ENCODE measurements around the gene PEX1.
"Not testable (repeated sequence)": the region's sequence is repeated elsewhere in the genome, so short reads cannot be mapped to it uniquely, and the experiment has no call there.

PEX1 gene

DNA sequence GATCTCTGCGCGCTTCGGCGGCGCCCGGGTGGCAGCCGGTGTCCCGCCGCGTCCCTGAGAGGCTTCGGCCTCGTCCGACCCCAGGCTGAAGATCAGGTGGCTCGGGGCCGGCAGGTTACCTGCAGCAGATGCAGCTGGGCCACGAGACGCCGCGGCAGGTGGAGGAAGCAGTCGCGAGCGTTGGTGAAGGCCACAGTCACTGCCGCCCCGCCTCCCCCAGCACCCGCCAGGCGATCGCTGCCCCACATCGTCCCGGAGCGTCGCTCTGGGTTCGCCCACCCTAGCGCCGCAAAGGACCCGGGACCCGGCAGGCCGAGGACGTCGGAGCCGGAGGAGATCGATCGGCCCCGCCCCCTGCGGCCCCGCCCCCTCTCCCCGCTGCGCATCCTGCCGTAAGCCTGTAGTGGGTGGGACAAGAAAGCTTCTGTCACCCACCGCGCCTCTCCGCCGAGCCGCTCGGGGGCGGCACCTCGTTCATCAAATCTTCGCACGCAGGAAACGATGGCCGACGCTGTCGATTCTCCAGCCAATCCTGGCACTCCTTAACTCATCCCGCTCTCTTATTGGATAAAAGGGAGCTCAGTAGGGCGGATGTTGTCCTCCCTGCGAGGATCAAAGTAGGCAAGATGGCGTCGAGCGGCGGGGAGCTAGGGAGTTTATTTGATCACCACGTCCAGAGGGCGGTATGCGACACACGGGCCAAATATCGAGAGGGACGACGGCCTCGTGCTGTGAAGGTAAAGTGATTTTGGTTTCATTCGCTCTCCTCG, at the start of gene PEX1, which contains the start of gene RBM48:
PEX1 (minus strand) TSS at position 333 of the 770 bp plus-strand sequence; CDS start at position 248, 85 bp downstream.
RBM48 (plus strand) TSS at position 608 of the 770 bp plus-strand sequence; CDS start at position 627, 19 bp downstream.
- DNase-seq (ENCODE audit: low read depth in 2 of 2, low spot score in 1 of 2) = peak; percentile 83 to 94

GRCh38 chr7:92576296-92576695, 48.0 kb upstream of the PEX1 start:
- no peak for DNase-seq (ENCODE audit: low read depth in 2 of 2, low spot score in 1 of 2)

- no peak for DNase-seq (ENCODE audit: low read depth in 2 of 2, low spot score in 1 of 2)
Measured at GRCh38 chr7:92569137-92569536, 40.8 kb upstream of the PEX1 start.

GRCh38 chr7:92567460-92567859, 39.1 kb upstream of the PEX1 start:
- DNase-seq (ENCODE audit: low read depth in 2 of 2, low spot score in 1 of 2) = no peak

- no peak for DNase-seq (ENCODE audit: low read depth in 2 of 2, low spot score in 1 of 2)
Measured at GRCh38 chr7:92563345-92563744, 35.0 kb upstream of the PEX1 start.

- DNase-seq (ENCODE audit: low read depth in 2 of 2, low spot score in 1 of 2) = no peak
Measured at GRCh38 chr7:92560602-92561001, 32.3 kb upstream of the PEX1 start.

DNA sequence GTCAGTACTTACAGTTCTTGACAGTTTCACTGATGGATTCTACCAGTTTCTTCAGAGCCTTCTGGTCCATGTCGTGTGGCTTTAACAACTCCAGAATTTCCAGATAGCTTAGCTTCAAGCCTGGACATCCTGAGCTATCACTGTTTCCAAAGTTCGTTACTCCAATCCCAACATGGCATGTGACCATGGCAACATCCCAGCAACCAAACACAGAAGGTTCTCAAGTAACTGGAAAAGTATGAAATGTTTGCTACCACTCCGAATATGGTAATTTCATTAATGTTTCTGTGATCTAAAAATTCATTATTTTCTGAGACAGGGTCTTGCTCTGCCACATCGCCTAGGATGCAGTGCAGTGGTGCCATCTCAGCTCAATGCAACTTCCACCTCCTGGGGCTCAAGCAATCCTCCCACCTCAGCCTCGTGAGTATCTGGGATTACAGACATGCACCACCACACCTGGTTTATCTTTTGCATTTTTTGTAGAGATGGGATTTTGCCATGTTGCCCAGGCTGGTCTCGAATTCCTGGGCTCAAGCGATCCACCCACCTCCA, 29.6 kb upstream of the PEX1 start:
- DNase-seq (ENCODE audit: low read depth in 2 of 2, low spot score in 1 of 2) = no peak

GRCh38 chr7:92557249-92557648, 28.9 kb upstream of the PEX1 start:
- no peak for DNase-seq (ENCODE audit: low read depth in 2 of 2, low spot score in 1 of 2)

DNA sequence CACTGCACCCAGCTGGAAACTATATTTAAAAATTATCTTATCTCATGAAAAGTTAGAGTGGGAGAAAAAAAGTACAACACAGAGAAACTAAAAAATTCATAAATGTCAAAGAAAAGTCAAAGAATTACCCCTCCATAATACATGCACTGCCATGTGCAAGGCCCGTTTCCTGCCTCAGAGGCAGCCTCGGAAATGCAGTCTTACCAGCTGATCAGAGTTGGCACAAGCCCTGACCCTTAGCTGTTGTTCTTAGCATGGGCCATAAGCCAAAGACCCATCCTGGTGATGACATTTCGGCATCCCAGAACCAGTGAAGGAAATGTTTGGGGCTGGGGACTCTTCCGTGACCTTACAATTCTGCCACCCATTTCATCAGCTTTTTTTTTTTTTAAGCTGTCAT, 21.9 kb upstream of the PEX1 start:
- no peak for DNase-seq (ENCODE audit: low read depth in 2 of 2, low spot score in 1 of 2)

GRCh38 chr7:92547579-92547978, 19.3 kb upstream of the PEX1 start:
- DNase-seq (ENCODE audit: low read depth in 2 of 2, low spot score in 1 of 2) = no peak

DNA sequence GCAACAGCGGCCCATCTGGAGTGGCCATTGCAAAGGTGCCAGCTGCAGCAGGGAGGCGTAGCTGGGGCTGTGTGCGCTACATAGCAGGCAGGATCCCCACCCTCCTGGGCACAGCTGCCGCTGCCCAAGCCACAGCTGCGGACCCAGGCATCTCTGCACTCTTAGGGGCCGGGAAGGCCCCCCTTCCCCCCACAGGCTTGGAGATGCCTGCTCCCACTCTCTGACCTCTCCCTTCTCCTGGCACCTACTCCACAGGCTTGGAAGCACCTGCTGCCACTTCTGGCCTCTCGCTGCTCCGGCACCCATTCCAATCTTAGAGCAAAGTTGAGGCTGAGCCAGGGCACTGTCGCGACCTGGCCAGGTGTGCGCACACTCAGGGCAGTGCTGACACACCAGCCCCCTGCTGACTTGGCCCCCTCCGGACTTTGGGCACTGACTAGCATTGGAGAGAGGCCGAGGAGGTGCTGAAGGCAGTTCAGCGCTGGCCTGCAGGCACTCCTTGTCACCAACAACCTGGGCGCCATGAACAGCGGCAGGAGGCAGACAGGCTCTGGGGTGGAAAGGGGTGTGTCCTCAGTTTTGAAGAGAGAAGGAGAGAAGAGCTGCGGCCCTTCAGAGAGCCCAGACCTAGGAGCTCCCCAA, 18.7 kb upstream of the PEX1 start:
- no peak for DNase-seq (ENCODE audit: low read depth in 2 of 2, low spot score in 1 of 2)

- DNase-seq (ENCODE audit: low read depth in 2 of 2, low spot score in 1 of 2) = not testable (repeated sequence)
Measured at GRCh38 chr7:92545116-92545515, 16.8 kb upstream of the PEX1 start.

DNA sequence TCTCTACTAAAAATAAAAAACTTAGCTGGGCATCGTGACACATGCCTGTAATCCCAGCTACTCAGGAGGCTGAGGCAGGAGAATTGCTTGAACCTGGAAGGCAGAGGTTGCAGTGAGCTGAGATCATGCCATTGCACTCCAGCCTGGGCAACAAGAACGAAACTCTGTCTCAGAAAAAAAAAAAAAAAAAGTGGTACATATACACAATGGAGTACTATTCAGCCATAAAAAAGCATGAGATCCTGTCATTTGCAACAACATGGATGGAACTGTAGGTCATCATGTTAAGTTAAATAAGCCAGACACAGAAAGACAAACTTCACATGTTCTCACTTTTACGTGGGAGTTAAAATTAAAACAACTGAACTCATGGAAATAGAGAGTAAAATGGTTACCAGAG, 15.2 kb upstream of the PEX1 start:
- DNase-seq (ENCODE audit: low read depth in 2 of 2, low spot score in 1 of 2) = not testable (repeated sequence)

- no peak for DNase-seq (ENCODE audit: low read depth in 2 of 2, low spot score in 1 of 2)
Measured at GRCh38 chr7:92534572-92534971, 6.3 kb upstream of the PEX1 start.

DNA sequence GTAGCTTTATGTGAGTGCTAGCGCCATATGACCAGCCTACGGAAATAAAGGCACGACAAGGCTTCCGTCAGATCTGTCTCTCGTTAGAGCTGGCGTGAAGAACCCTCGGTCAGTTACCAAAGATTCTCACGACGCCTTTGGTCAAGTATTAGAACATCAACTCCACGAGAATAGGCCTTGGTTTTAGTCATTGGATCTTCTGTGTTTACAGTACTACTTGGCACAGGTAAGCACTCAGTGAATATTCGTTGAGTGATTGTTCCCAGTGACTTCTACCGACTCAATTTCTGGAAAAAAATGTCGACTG, 591 bp upstream of the PEX1 start:
- no peak for DNase-seq (ENCODE audit: low read depth in 2 of 2, low spot score in 1 of 2)

DNA sequence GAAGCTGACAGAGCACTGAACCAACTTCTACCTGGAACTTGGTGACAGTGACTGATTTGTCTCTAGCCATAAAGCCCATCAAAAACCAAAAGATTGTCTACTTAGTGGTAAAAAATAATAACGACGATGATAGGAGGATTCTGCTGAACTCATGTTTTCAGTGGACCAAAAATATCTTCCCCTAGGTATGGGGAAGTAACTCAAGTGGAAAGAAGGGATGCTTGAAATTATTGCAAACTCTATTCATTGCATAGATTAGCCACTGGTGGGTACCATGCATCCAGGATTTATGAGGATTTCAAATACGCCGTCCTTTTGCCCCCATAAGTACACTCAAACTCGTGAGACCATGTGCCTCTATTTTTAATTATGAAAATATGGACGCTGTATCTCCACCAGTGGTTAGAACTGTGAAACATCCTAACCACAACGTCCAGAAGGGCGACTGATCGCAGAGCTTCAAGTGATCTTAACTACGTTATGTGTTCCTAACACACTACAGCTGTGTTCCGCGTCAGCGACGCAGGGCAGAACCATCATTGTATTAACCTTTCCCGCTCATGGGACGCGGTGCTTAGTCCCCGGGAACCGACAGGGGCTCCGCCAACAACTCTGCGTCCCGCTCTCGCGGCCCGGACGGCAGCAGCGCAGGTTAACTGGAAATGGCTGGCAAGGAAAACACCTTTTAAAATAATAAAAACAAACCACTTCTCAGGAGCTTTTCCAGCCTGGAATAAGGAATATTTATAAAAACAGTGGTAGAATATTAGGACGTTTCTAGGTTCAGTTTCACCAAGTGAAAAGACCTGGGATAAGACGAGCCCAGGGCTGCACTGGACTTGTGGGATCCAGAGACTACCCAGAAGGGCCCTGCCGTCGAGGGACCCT, 776 bp downstream of the PEX1 start:
- DNase-seq (ENCODE audit: low read depth in 2 of 2, low spot score in 1 of 2) = peak; percentile 6 to 9

GRCh38 chr7:92523110-92523509, 5.2 kb downstream of the PEX1 start:
- DNase-seq (ENCODE audit: low read depth in 2 of 2, low spot score in 1 of 2) = no peak

DNA sequence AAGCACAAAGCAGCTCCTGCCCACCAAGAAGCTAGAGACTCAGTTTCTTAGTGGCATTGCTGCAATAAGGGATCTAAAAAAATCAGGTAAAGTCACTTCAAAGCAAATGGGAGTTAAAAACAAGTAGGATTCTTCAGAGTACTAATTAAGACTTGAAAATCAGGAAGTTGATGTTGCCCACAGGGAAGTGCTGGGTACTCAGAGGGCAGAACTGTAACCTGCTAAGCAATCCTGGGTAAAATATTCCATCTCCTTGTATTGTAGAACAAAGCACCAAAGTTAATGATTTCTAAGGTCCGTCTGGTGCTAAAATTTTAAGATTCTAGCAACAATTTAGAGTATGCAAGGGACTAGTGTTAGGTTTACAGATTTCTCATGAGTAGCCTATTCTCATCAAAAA, 8.3 kb downstream of the PEX1 start:
- no peak for DNase-seq (ENCODE audit: low read depth in 2 of 2, low spot score in 1 of 2)

- no peak for DNase-seq (ENCODE audit: low read depth in 2 of 2, low spot score in 1 of 2)
Measured at GRCh38 chr7:92517631-92518030, 10.7 kb downstream of the PEX1 start.

DNA sequence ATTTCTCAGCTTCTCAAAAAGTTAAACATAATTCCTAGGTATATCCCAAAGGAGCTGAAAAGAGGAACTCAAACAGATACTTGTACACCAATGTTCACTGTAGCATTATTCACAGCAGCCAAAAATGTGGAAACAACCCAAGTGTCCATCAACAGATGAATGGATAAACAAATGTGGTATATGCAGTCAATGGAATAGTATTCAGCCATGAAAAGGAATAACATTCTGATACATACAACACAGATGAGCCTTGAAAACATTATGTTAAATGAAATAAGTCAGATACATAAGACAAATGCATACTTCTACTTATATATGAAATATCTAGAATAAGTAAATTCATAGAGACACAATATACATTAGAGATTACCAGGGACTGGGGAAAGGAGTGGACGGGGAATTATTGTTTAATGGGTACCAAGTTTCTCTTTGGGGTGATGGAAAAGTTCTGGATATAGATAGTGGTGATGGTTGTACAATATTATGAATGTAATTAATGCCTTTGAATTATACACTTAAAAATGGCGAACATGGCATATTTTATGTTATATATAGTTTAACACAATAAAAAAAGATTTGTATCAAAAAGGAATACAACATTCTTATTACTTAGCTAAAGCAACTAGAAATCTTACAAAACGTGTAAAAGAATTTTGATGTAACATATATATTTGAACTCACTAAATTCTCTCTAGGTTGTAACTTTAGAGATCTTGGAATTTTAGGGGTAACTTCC, 15.0 kb downstream of the PEX1 start:
- DNase-seq (ENCODE audit: low read depth in 2 of 2, low spot score in 1 of 2) = no peak

GRCh38 chr7:92508946-92509345, 19.4 kb downstream of the PEX1 start:
- DNase-seq (ENCODE audit: low read depth in 2 of 2, low spot score in 1 of 2) = no peak

All from stimulated activated CD8-positive, alpha-beta memory T cell treated with anti-CD3 and anti-CD28 coated beads, Interleukin-4, amount 100 ng/mL, for 4 hours (primary cell).